A172 (cell line): ENCODE data around the gene TDRD12. TPM values are rescaled to one million over a fixed set of nuclear protein-coding genes. Genes with fewer than 3 reads are reported as not detected.
"Not testable (repeated sequence)": the region's sequence is repeated elsewhere in the genome, so short reads cannot be mapped to it uniquely, and the experiment has no call there.

Source experiments
- DNase-seq: peaks from one replicate; pipeline ENCODE4 v3.0.0-alpha.2; 2015; ENCODE audit warnings: low spot score
- total RNA-seq: library from RNA; depleted of rRNA; stranded (reverse); fragments of >200 nt; shearing (Covaris generic); gene quantifications from 2 replicates; pipeline ENCODE4 v1.2.3, GENCODE V29; 2014

Gene TDRD12
- total RNA-seq, 1 experiment from 2014 or later, result 0.05 TPM

DNA sequence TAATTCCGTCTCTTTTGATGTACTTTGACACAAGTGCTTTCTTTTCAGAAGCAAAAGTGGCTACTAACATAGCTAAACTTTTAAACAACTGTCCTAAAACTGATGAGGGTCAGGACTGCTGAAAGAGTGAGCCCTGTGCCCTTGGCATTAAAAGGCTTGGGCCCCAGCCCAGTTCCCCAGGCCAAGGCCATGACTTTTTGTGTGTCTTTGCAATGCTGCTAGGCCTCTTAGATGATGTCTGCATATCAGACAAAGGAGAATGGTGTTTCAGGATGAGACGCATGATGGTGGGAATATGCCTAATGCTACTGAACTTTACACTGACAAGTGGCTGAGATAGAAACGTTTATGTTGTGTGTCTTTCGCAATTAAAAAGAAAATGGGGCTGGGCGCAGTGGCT is 112.0 kb downstream of the TDRD12 start:
- DNase-seq, result no peak

- DNase-seq, result not testable (repeated sequence)
Measured at GRCh38 chr19:32832094-32832493, 112.5 kb downstream of the TDRD12 start.

GRCh38 chr19:32832825-32833224 is 113.3 kb downstream of the TDRD12 start:
- DNase-seq, result not testable (repeated sequence)

- not testable (repeated sequence) for DNase-seq
Measured at GRCh38 chr19:32833388-32833787, 113.8 kb downstream of the TDRD12 start.

DNA sequence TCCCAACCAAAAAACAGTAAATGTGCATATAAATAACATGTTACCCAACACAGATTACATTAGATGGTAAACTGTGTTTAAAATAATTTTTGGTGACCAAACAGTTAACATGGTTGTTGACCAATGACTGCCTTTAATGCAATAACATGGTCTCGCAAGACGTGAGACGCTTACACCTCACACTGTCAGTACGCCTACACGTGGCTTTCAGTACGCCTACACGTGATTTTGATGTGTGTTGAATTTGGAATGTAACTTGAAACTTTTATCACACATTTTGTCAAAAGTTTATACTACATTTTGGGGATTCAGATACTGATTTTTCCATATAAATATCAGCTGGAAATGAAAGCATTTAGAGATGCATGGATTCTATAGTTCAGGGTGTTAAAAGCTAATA is 118.0 kb downstream of the TDRD12 start:
- DNase-seq, result no peak

- DNase-seq, result no peak
Measured at GRCh38 chr19:32842061-32842460, 122.5 kb downstream of the TDRD12 start.

GRCh38 chr19:32843716-32844245 is 124.2 kb downstream of the TDRD12 start:
- DNase-seq, result no peak

DNA sequence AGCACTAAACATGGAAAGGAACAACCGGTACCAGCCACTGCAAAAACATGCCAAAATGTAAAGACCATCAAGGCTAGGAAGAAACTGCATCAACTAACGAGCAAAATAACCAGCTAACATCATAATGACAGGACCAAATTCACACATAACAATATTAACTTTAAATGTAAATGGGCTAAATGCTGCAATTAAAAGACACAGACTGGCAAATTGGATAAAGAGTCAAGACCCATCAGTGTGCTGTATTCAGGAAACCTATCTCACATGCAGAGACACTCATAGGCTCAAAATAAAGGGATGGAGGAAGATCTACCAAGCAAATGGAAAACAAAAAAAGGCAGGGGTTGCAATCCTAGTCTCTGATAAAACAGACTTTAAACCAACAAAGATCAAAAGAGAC is 128.5 kb downstream of the TDRD12 start:
- not testable (repeated sequence) for DNase-seq

GRCh38 chr19:32852216-32852615 is 132.6 kb downstream of the TDRD12 start:
- no peak for DNase-seq

DNA sequence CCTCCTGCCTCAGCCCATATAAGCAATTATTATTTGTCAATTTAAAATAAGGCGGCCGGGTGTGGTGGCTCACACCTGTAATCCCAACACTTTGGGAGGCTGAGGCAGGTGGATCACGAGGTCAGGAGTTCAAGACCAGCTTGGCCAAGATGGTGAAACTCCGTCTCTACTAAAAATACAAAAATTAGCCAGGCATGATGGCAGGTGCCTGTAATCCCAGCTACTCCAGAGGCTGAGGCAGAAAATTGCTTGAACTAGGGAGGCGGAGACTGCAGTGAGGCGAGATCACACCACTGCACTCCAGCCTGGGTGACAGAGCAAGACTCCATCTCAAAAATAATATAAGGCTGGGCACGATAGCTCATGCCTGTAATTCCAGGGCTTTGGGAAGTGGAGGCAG is 137.3 kb downstream of the TDRD12 start:
- DNase-seq, result not testable (repeated sequence)

DNA sequence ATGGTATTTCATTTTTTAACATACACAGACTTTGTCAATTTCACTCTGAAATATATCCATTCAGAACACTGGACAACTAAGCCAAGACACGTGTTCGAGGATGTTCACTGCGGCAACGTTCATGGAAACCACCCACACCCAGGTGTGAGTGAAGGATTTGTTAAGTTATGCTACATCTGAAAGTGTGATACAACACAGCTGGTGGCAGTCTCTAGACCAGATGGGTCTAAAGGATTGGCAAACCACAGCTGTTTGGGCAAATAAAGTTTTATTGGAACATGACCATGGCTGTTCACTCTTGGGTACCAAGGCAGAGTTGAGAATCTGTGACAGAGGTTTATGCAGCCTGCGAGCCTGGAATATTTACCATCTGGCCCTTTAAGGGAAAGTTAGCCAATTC is 138.0 kb downstream of the TDRD12 start:
- DNase-seq, result no peak

- no peak for DNase-seq
Measured at GRCh38 chr19:32858155-32858554, 138.6 kb downstream of the TDRD12 start.

DNA sequence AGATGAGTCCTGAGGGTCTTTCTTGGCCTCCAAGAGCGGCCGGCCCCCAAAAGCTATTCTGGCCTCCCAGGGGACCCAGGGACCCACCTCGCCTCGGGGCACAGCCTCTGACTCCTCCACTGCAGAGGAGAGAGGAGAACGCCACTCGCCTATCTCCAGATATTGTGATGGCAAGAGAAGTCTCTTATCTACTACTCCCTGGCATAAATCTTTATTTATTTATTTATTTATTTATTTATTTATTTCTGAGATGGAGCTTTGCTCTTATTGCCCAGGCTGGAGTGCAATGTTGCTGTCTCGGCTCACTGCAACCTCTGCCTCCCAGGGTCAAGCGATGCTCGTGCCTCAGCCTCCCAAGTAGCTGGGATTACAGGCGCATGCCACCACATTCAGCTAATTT is 139.0 kb downstream of the TDRD12 start:
- DNase-seq, result no peak

GRCh38 chr19:32859591-32859990 is 140.0 kb downstream of the TDRD12 start:
- DNase-seq, result no peak

DNA sequence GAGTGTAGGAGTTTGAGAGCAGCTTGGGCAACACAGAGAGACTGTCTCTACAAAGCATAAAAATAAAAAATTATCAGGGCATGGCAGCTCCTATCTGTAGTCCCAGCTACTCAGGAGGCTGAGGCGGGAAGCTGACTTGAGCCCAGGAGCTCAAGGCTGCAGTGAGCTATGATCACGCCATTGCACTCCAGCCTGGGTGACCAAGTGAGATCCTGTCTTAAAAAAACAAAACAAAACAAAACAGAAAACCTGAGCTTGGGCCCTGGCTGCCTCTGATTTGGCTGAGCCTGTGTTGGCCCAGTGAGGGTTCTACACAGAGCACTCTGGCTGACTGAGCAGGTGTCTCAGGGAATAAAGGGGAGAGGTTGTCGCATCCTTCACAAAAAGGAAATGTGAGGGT is 142.0 kb downstream of the TDRD12 start:
- DNase-seq, result no peak

DNA sequence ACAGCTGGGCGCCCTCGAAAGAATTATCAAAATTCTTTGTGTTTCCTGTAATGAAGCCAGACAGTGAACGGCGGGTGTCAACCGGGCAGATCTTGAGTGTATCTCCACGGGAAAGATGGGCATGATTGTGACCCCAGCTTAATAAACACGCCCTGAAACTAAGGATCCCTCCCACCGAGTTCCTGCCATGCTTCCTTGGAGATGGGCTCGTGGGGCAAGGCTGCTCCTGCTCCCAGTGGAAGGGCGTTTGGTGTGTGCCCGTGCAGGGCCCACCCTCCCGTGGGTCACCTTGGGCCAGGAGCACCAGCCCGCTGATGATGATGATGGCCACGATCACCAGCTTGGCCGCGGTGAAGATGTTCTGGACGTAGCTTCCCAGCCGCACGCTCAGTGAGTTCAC is 142.6 kb downstream of the TDRD12 start:
- DNase-seq, result no peak

GRCh38 chr19:32862741-32863140 is 143.2 kb downstream of the TDRD12 start:
- no peak for DNase-seq

GRCh38 chr19:32863301-32863700 is 143.7 kb downstream of the TDRD12 start:
- no peak for DNase-seq

GRCh38 chr19:32863841-32864240 is 144.3 kb downstream of the TDRD12 start:
- DNase-seq, result no peak

DNA sequence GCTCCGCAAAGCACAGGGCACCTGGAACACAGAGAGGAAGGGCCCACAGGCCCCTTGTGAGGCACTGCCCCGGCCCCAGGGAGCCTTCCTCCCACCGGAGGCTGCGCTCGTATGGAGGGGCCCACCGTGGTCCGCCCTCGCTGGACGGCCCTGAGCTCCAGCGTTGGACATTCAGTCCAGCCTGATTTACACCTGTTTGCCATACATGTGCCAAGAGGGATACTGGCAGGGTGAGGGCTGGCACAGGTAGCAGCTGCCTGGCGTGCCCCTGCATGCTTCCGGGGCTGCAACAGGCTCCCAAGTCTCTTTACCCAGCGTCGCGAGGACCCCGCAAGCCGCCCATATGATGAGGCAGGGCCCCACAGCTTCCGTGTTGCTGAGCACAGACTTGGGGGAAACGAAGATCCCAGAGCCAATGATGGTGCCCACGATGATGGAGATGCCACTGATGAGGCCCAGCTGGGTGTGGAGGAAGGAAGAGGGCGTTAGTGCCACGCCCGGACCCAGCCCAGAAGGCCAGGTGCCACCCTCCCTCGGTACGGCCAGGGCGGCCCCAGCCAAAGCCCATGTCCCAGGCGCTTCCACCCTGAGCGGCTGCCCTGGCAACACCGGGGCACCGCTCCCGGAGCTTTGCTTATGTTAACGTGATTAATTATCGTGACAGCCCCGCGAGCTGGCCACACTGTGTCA is 144.9 kb downstream of the TDRD12 start:
- DNase-seq, result no peak

DNA sequence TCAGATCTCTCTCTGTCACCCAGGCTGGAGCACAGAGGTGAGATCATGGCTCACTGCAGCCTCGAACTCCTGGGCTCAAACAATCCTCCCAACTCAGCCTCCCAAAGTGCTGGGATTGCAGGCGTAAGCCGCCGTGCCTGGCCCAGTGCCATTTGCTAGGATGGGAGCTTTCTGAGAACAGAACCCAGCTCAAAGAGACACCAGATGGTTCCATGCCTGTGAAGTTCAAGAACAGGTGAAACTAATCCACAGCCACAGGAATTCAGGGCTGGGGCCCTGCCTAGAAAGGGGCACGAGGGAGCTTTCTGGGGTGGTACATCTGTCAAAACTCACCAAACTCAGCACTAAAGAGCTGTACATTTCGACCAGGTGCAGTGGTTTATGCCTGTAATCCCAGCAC is 145.8 kb downstream of the TDRD12 start:
- no peak for DNase-seq

GRCh38 chr19:32866061-32866460 is 146.5 kb downstream of the TDRD12 start:
- DNase-seq, result no peak

GRCh38 chr19:32866564-32867265 is 147.1 kb downstream of the TDRD12 start:
- no peak for DNase-seq
